MCF 10A (cell line): ENCODE results near the gene BRMS1. TPM values are rescaled to one million over a fixed set of nuclear protein-coding genes. Genes with fewer than 3 reads are reported as not detected.
"Not testable (repeated sequence)": the region's sequence is repeated elsewhere in the genome, so short reads cannot be mapped to it uniquely, and the experiment has no call there.

Experiments used
- BruUV-seq: library from RNA; stranded (reverse); fragments of 400-500 nt; replicated peaks from 2 replicates; lab custom pipeline; 2021; lab: Mats Ljungman, UMichigan
- CTCF ChIA-PET: fragments of 300-600 bp; sonication (Branson Sonifier 250); formaldehyde crosslinking; extraction: SDS; loops from one replicate; lab custom pipeline; 2021; ENCODE audit warnings: antibody characterized with exemption, inconsistent platforms; lab: Yijun Ruan, JAX
- POLR2A ChIA-PET: fragments of 300-600, 350-650 bp; sonication (Branson Sonifier 250); formaldehyde crosslinking; extraction: SDS; loops from one replicate; lab custom pipeline; 2020; ENCODE audit warnings: antibody characterized with exemption, inconsistent platforms; lab: Yijun Ruan, JAX
- DNase-seq: peaks from one replicate; pipeline ENCODE4 v3.0.0-alpha.2; 2018; ENCODE audit not compliant: unreplicated experiment
- H3K27ac Mint-ChIP-seq: one replicate; pipeline ENCODE4 v1.8.0; 2022; ENCODE audit warnings: mild to moderate bottlenecking, low read depth, mixed read lengths; ENCODE audit not compliant: unreplicated experiment
- H3K27me3 Mint-ChIP-seq: one replicate; pipeline ENCODE4 v1.8.0; 2022; ENCODE audit warnings: mixed read lengths; ENCODE audit not compliant: insufficient read depth, unreplicated experiment
- H3K36me3 Mint-ChIP-seq: one replicate; pipeline ENCODE4 v1.8.0; 2022; ENCODE audit warnings: mild to moderate bottlenecking, moderate library complexity, mixed read lengths; ENCODE audit not compliant: insufficient read depth, unreplicated experiment
- H3K4me1 Mint-ChIP-seq: one replicate; pipeline ENCODE4 v1.8.0; 2022; ENCODE audit warnings: mixed read lengths; ENCODE audit not compliant: insufficient read depth, unreplicated experiment
- H3K4me3 Mint-ChIP-seq: one replicate; pipeline ENCODE4 v1.8.0; 2022; ENCODE audit warnings: mild to moderate bottlenecking, moderate library complexity, mixed read lengths; ENCODE audit not compliant: unreplicated experiment
- H3K9me3 Mint-ChIP-seq: one replicate; pipeline ENCODE4 v1.8.0; 2022; ENCODE audit warnings: mixed read lengths; ENCODE audit not compliant: unreplicated experiment
- CTCF ChIP-seq: fragments of 200-600 bp; IDR thresholded peaks from one replicate; pipeline ENCODE4 v1.8.0; 2022; ENCODE audit warnings: antibody characterized with exemption, mild to moderate bottlenecking; ENCODE audit not compliant: unreplicated experiment
- intact Hi-C: fragments of 100-400 bp; cut with micrococcal nuclease; formaldehyde crosslinking; loops from 2 replicates; pipeline ENCODE4 v1.14.1; 2022
- total RNA-seq: library from RNA; stranded (reverse); gene quantifications from 2 replicates; pipeline ENCODE4 v1.2.3, GENCODE V29; 2022

The BRMS1 gene
- total RNA-seq, 1 experiment from 2014 or later, result 55.4 TPM

GRCh38 chr11:66322732-66323427 is 22.0 kb downstream of the BRMS1 start:
- intact Hi-C loops, result no loop called here
- H3K27me3 Mint-ChIP-seq, result no peaks in the 10 kb centered on the region
- no peaks in the 10 kb centered on the region for H3K9me3 Mint-ChIP-seq
- no TSS peak for BruUV-seq
- TF ChIP-seq CTCF, result no peak
- no peaks in the 10 kb centered on the region for H3K36me3 Mint-ChIP-seq
- DNase-seq, result no peak
- POLR2A ChIA-PET, result interaction anchor here (1.3 kb wide), 1 partner anchor 10 kb away, joined by 4 read pairs; no protein-coding TSS in a partner anchor
- peaks cover 51% of the 10 kb centered on the region for H3K4me1 Mint-ChIP-seq
- CTCF ChIA-PET, result interaction anchor here (0.6 kb wide), 1 partner anchor 65 kb away, joined by 3 read pairs; no protein-coding TSS in a partner anchor
- no peak overlapping the region for H3K27ac Mint-ChIP-seq
- H3K4me3 Mint-ChIP-seq, result no peak overlapping the region

- POLR2A ChIA-PET, result interaction anchor here (0.7 to 1.1 kb wide), 2 partner anchors 14 to 64 kb away, joined by 3 to 4 read pairs; partner anchors contain the start of gene RIN1
- no TSS peak for BruUV-seq
- TF ChIP-seq CTCF, result no peak
- Mint-ChIP-seq H3K4me1 (peaks cover 41% of the 10 kb centered on the region), H3K9me3 (no peaks in the 10 kb centered on the region), H3K36me3 (no peaks in the 10 kb centered on the region), H3K4me3 (no peak overlapping the region), H3K27me3 (no peaks in the 10 kb centered on the region), H3K27ac (no peak overlapping the region)
- no peak for DNase-seq
- CTCF ChIA-PET, result interaction anchor here (0.6 to 1.0 kb wide), 2 partner anchors 9 to 260 kb away, joined by 3 to 4 read pairs; no protein-coding TSS in a partner anchor
- intact Hi-C loops, result no loop called here
Measured at GRCh38 chr11:66321606-66322005, 23.3 kb downstream of the BRMS1 start.

GRCh38 chr11:66320748-66321147 is 24.2 kb downstream of the BRMS1 start:
- BruUV-seq, H3K27ac Mint-ChIP-seq, POLR2A ChIA-PET, DNase-seq, intact Hi-C loops, H3K27me3 Mint-ChIP-seq, H3K4me3 Mint-ChIP-seq, H3K9me3 Mint-ChIP-seq, H3K36me3 Mint-ChIP-seq: not testable (repeated sequence)
- CTCF ChIA-PET, result interaction anchor here (0.7 kb wide), 1 partner anchor 10 kb away, joined by 4 read pairs; no protein-coding TSS in a partner anchor
- H3K4me1 Mint-ChIP-seq, result peaks cover 33% of the 10 kb centered on the region

GRCh38 chr11:66320289-66320688 is 24.6 kb downstream of the BRMS1 start:
- H3K27me3 Mint-ChIP-seq, POLR2A ChIA-PET, H3K36me3 Mint-ChIP-seq, H3K4me3 Mint-ChIP-seq, DNase-seq, H3K9me3 Mint-ChIP-seq, H3K27ac Mint-ChIP-seq, BruUV-seq, intact Hi-C loops: not testable (repeated sequence)
- peaks cover 34% of the 10 kb centered on the region for H3K4me1 Mint-ChIP-seq
- CTCF ChIA-PET, result interaction anchor here (0.7 kb wide), 1 partner anchor 9 kb away, joined by 4 read pairs; no protein-coding TSS in a partner anchor

GRCh38 chr11:66318600-66318970 is 26.3 kb downstream of the BRMS1 start:
- intact Hi-C loops, result no loop called here
- Mint-ChIP-seq H3K27ac (peak overlapping the region; percentile 86), H3K36me3 (no peaks in the 10 kb centered on the region), H3K4me3 (peak overlapping the region; percentile 50), H3K4me1 (peaks cover 25% of the 10 kb centered on the region), H3K27me3 (no peaks in the 10 kb centered on the region), H3K9me3 (no peaks in the 10 kb centered on the region)
- no peak for DNase-seq
- ChIA-PET CTCF (interaction anchor here (1.1 to 1.2 kb wide), 2 partner anchors 17 to 18 kb away, joined by 3 to 4 read pairs; partner anchors contain the start of gene RIN1), POLR2A (interaction anchor here (0.6 to 3.0 kb wide), 11 partner anchors 8 to 460 kb away, joined by 3 to 23 read pairs (median 5); partner anchors contain the start of genes BRMS1, RIN1 and YIF1A)
- no TSS peak for BruUV-seq
- no peak for TF ChIP-seq CTCF
